Measurements from ENCODE around the gene TRABD.
"Not testable (repeated sequence)": the region's sequence is repeated elsewhere in the genome, so short reads cannot be mapped to it uniquely, and the experiment has no call there.

TRABD gene

DNA sequence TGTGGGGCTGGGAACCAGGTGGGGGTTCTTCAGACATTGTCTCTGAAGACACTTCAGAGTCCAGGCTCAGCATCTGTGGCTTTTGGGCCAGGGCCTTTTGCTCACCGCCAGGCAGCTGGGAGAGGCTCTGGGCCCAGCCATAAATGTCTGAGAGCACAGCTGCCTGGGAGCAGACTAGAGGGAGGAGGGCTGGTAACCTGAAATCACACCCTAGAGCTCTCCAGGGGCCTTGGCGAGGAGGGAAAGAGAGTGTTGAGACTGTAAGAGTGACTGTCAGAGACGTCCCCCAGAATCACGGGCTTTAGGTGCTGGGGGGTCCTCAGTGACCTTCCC, 4.1 kb downstream of the TRABD start:
- DNase-seq: peak; percentile 81

DNA sequence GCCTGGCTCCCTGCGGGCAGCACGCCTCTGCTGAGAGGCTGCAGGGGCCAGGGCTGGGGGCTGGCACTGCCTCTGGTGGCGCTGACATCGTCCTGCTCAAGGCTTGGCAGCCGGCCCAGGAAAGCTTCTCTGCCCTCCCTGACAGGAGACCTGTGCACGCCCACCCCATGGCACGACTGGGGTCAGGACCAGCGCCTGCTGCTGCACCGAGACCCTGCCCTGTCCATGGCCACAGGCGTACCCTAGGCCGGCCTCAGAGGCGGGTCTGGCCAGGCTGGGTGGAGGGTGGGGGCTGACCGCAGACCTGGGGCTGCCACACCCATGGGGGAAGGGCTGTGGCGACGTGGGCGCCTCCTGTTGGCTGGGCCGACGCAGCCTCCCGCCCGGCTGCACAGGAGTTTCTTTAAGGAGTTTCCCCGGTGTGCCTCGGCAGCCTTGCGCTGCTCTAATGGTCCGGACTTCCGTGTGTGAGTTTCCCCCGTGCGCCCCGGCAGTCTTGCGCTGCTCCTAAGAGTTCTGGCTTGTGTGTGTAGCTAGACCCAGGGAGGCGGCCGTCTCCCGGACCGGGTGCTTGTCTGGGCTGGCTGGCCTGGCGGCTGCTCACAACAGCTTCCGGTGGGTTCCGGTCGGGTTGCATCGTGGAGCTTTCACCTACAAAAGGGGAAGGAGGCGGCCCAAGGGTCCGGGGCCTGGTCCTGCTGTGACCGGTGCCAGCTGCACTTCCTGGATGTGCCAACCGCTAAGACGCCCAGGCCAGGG, 4.6 kb downstream of the TRABD start:
- peak; percentile 82 for DNase-seq

DNA sequence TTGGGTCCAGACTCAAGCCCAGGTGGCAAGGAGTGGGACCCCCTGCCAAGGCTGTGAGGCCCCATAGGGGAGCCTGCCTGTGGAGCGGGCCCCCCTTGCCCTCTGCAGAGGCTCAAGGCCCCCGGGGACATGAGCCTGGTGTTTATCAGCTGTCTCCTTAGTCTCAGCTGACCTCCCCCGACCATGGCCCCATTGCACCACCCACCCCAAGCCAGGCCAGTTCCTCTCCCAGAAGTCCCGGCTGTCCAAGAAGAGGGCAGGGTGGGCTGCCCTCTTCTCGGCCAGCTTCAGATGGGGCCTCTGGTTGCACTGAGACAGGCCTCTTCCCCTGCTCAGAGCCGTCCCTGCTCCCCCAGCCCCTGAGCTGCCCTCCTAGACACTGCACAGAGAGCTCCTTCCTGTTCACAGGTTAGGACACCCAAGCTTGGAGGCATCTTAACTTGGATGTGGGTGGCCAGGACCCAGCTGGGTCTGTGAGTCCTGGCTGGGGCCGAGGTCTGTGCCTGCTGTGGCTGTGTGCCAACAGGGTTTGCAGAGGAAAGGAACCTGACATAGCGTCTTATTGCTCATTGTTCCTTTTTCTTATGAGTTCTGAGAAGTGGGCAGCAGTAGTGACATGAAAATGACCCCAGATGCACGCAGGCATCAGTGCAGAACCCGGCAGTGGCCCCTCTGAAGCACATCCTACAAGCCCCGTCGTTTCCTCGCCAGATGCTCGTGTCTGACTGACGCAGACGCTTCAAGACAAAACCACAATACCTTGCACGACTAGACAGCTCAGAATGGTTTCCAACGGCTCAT, 5.4 kb downstream of the TRABD start:
- peak; percentile 47 for DNase-seq

DNA sequence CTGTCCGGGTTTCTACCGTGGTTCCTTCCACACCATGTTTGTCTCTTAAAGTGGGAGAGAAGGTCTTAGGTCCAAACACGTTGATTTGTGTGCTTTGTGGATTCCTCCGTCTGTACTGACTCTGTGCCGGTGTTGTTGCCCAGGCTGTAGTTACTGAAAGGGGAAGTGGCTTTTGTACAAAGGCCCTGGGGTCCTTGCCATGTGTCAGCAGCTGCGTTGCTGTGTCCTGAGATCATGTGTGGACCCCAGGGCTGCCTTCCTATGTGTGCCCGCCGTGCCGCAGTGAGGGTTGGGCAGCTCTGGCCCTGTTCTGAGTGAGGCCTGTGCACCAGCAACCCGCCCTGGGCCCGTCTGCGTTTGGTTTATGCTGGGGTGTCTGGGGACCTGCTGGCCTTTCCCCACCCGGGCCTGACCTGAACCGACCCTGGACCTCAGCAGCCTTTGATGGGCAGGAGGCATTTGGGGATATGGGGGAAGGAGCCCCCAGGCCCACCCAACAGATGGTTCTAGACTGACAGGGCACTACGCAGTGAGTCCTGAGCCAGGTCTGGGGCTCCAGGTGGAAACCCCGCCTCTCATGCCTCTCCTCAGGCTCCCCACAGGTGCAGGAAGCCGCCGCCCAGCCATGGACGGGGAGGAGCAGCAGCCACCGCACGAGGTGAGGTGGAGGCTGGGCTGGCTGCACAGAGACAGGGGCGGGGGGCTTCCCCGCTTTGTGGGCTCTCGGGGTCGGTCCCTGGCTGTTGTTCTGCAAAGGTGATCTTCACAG, 6.9 kb downstream of the TRABD start:
- no peak for DNase-seq

DNA sequence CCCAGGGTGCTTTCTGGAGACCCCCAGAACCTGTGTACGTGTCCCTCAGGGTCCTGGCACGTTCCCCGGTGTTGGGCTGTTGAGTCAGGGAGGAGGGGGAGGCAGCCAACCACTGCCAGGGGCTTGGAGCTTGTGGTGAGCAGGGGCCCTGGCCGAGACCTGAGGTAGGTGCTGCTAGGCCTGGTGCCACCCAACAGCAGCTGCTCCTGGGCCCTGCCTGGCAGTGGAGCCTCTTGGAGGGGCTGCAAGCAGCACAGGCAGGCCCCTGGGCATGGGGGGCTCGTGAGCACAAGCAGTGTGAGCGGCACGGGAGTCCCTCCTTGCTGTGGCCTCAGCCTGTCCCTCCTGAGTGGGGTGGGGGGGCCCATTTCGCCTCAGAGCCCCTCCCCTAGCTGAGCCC, 7.9 kb downstream of the TRABD start:
- DNase-seq: no peak

DNA sequence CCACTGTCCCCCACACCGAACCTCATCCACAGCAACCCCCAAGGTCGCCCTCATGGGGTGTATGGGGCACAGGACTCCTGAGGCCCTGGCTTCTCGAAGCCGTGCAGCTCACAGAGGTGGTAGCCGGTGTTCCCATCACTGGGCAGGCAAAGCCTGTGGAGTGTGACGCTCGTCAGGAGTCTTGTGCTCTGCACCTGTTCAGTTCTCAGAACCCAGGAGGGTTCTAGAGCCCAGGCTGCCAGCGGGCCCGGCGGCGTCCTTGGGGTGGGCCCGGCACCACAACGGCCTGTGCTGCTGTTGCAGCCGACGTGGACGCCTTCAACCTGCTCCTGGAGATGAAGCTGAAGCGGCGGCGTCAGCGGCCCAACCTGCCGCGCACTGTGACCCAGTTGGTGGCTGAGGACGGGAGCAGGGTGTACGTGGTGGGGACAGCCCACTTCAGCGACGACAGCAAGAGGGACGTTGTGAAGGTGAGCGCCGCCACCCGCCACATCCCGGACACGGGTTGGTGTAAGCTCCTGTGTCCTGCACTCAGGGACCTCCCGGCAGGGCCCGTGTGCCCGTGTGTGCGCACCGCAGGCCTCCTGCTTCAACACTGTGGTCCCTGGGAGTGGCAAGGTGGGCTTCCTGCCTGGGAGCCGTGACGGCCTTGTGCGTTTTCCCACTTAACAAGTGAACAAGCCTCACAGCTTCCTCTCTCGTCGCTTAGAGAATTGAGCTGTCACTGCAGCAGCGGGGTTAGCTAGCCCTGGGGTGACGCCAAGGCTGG, 8.5 kb downstream of the TRABD start:
- no peak for DNase-seq

DNA sequence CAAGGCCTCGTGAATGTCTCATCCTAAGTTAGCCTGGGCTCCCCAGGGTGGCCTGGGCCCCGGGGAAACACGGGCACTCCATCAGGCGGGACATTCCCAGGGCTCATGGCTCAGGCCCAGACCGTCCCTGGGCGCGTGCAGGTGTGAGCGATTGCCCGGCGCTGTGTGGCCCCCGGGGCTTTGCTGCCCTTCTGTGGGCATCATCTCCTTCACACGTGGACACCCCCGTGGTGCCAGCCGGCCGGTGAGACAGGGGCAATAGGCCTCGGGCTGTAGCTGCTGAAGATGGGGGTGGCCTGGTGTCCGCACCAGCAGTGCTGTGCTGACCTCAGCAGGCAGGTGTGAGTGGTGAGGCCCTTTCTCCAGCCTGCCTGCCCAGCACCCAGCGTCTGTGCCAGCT, 10.5 kb downstream of the TRABD start:
- DNase-seq: no peak

DNA sequence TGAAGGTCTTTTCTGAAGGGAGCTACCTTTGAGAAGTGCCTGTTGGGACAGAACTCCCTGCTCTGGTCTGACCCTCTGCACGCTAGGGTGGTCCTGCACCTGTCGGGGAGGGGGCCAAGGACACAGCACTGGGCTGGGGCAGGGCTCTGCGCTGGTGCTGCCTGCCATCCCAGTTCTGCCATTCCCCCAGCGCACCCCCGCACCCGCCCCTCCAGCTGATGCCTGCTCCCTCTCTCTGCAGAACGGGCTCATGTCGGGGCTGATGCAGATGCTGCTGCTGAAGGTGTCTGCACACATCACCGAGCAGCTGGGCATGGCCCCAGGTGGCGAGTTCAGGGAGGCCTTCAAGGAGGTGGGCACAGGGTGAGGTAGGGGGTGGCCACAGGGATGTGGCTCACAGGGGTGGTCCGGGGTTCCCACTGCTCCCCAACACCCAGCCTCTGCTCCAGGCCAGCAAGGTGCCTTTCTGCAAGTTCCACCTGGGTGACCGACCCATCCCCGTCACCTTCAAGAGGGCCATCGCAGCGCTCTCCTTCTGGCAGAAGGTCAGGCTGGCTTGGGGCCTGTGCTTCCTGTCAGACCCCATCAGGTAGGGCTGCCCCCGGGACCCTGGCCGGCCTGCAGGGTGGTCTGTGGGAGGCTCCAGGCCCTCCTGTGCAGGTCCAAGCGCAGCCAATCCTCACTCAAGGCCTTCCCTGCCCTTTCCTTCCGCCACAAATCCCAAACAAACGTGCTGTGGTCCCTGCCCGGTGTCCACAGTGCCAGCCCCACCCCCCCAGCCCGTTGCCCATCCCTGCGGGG, 11.5 kb downstream of the TRABD start:
- DNase-seq: no peak

DNA sequence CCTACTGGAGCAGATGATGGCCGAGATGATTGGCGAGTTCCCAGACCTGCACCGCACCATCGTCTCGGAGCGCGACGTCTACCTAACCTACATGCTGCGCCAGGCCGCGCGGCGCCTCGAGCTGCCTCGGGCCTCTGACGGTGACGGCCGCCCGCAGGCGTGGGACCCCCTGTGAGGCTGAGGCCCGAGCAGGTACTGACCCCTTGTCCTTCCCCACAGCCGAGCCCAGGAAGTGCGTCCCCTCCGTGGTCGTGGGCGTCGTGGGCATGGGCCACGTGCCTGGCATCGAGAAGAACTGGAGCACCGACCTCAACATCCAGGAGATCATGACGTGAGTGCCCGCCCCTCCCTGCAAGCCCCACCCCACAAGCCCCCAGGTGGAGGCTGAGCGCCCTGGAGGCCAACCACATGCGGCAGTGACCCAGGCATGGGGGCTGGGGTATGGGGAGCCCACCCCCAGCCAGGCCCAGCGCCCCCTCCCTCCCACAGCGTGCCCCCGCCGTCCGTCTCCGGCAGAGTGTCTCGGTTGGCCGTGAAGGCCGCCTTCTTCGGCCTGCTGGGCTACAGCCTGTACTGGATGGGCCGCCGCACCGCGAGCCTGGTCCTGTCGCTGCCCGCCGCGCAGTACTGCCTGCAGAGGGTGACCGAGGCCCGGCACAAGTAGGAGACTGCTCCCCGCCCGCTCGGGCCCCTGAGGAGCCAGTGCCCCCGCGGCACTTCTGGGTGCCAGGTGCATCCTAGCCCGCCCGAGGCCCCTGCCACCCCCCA, 12.3 kb downstream of the TRABD start:
- no peak for DNase-seq

DNA sequence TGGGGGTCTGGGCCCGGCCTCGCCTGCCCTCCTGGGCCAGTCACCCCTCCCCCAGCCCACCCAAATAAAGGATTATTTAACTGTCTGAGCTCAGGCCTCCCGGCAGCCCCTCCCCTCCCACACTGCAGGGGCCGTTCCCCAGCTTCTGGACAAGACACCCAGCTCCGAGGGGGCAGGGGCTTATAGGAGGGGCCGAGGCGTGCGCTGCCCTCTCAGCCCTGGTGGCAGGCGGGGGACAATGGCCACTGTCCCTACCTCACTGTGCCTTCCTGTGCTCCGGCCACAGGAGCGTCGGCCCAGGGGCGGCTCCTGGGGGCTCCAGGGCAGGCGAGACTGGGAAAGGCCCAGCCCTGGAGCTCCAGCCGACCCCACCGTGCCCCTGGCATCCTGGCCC, 12.9 kb downstream of the TRABD start:
- no peak for DNase-seq

DNA sequence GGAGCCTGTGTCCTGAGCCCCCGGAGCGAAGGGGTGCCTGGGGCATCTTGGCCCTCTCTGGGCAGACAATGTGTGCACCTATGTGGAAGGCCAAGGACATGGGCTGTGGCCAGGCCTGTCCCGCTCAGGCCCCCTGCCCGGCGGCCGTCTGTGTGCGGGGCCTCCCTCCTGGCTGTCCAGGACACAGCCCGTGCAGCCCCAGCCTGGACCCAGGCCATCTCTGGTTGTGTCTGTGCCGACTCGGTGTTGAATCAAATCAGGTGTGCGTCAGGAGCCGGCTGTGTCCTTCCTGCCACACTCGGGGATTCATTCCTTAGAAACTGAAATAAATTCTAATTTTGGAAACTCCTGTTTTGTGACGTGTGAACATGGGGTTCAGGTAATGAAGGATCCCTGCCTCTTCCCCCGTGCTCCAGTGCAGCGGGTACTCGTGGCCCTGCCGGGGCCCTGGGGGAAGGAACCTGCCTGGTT, 13.6 kb downstream of the TRABD start:
- DNase-seq: no peak

DNA sequence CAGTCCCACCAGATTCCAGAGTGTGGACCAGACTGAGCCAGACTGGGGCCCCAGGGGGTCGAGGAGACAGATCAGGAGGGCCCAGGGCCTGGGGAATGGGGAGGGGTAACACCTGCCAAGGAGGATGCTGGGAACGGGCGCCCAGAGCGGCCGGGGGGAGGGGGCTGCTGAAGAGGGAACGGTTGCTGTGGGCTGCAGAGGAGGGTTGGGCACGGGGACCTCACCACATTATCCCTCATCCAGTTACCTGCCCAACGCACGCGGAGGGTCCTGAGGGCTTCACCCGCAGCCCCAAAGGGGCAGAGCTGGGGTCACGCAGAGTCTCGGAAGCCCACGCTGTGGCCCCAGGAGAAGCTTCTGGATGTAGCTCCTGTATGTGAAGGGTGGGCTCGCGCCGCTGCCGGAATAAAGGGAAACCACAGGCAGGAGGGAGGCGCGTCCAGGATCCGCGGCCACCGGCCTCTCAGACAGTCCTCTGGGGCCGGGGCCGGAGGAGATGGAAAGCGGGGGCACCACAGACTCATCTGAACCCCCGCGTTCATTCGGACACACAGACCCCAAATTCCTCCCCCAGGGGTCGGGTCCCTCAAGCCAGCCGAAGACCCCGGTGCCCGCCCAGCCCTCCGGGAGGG, 14.2 kb downstream of the TRABD start:
- DNase-seq: no peak

DNA sequence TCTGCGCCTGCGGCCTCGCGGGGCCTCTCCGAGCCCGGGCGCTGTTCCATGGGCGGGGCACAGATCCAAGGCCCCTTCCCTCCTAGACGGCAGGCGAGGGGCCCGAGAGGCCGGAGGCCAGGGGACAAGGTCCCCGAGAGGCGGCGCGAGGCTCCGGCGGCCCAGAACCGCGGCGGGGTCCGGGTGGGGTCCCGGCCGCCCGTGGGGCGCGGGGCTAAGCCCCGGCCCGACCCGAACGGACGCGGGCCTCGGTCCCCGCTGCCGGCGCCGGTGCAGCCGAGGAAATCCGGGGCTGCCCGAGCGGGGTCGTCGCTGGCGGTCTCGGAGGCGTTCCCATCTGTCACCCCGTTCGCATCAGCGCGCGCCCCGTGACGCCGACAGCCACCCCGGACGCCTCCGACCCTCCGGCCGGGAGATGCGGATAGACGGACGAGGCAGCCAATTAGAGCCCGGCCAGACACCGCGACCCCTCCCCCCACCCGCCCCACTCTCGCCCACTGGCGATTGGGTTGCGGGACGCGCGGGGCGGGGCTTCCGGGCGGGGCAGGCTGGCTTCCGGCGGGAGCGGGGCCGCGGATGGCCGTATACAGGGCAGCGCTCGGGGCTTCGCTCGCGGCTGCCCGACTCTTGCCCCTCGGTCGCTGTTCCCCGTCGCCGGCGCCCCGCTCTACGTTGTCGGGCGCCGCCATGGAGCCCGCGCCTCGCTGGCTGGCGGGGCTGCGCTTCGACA, 14.9 kb downstream of the TRABD start, which contains the start of gene SELENOO:
Gene SELENOO (plus strand): TSS at position 551 of the 730 bp plus-strand sequence. CDS start 26 bp downstream, at position 577.
- peak; percentile 77 for DNase-seq

DNA sequence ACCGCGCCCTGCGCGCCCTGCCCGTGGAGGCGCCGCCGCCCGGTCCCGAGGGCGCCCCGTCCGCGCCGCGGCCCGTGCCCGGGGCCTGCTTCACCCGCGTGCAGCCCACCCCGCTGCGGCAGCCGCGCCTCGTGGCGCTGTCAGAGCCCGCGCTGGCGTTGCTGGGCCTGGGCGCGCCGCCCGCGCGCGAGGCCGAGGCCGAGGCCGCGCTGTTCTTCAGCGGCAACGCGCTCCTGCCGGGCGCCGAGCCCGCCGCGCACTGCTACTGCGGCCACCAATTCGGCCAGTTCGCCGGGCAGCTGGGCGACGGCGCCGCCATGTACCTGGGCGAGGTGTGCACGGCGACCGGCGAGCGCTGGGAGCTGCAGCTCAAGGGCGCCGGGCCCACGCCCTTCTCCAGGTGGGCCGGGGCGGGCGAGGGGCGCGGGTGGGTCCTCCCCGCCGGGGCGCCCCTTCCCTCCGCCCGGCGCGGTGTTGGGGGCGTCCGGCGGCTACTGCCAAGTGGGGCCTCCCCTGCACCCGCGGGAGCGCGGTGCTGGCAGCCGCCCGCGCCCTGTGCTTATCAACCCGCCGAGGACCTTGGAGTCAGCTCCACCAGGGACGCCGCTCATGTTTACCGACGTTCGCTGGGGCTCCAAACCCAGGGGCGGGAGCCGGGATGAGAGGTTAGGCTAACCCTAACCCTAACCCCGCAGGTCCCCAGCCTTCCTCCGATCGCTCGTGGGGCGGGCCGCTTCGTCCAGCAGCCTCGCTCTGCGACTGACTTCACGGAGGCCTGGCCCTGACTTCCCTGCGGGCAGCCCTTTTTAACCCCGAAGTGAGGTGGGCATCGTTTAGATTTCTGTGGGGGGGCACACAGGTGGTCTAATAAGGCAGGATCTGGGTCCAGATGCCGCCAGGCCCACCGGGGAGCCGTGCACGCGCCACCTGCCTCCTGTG, 15.7 kb downstream of the TRABD start:
- no peak for DNase-seq

DNA sequence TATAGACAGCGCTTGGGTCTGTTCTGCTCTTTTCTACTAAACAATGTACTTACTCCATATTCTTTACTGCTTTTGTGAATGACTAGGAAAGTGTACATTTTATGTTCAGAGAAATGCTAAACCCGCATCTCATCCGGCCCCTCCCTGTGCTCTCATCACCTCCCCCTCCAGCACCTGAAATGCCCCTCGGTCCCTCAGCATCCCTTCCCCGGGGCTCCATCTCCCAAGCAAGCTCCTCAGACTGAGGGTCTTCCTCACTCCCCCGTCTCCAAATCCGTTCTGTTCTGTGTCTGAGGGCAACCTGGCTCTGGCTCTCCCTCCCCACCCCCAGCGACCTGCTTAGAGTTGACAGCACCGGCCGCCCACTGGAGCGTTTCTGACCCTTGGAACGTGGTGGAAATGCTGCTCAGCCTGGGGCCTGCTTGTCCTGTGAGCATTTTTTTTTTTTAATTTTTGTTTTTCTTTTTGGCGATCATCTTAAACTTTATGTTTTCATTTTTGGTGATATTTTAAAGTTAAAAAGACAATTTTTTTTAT, 16.5 kb downstream of the TRABD start:
- no peak for DNase-seq

DNA sequence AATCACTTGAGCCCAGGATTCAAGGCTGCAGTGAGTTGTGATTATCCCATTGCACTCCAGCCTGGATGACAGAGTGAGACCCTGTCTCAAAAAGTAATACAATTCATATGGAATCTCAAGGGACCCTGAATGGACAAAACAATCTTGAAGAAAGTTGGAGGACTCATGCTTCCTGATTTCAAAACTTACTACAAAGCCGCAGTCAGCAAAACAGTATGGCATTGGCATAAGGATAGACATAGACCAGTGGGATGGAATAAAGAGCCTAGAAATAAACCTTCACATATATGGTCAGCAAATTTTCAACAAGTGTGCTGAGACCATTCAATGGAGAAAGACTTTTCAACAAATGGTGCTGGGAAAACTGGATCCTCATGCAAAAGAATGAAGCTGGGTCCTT, 17.6 kb downstream of the TRABD start:
- no peak for DNase-seq

DNA sequence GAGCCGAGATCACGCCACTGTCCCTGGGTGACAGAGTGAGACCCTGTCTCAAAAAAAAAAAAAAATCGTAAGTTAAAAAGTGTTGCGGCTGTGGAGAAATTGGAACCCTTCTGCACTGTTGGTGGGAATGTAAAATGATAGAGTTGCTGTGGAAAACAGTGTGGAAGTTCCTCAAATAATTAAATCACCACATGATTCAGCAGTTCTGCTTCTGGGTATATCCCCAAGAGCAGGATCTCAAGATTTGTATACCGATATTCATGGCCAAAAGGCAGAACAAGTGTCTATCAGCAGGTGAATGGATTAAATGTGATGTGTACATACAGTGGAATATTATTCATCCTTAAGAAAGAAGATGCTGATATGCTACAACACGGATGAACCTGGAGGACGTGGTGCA, 18.9 kb downstream of the TRABD start:
- DNase-seq: no peak

DNA sequence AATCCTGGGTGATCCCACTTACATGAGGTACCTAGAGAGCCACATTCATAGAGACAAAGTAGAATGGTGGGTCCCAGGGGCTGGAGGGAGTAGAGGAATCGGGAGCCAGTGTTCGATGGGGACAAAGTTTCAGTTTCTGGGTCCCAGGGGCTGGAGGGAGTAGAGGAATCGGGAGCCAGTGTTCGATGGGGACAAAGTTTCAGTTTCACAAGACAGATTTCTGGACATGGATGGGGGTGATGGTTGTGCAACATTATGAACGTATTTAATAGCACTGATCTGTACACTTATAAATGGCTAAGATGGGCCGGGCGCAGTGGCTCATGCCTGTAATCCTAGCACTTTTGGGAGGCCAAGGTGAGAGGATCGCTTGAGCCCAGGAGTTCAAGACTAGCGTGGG, 19.3 kb downstream of the TRABD start:
- DNase-seq: not testable (repeated sequence)

Measured in NCI-H1694 treated with DMSO at 0.1 percent for 48 hours (cell line).